Osteoblast (primary cell): ENCODE data around the gene RPL23. TPM values are rescaled to one million over a fixed set of nuclear protein-coding genes. Genes with fewer than 3 reads are reported as not detected.

Source experiments
- DNase-seq: peaks from one replicate; pipeline ENCODE4 v3.0.0; 2011; ENCODE audit warnings: low spot score, mixed read lengths; ENCODE audit not compliant: insufficient read length; ENCODE audit errors: missing footprints
- H2AFZ ChIP-seq: 2 replicates; pipeline ENCODE4 v1.6.0; 2011; ENCODE audit warnings: mild to moderate bottlenecking, low read length
- H3K27ac ChIP-seq: 2 replicates; pipeline ENCODE4 v1.5.1; 2011; ENCODE audit warnings: mild to moderate bottlenecking, low read depth, low read length, moderate library complexity
- H3K27me3 ChIP-seq: 2 replicates; pipeline ENCODE4 v1.6.0; 2012; ENCODE audit warnings: mild to moderate bottlenecking, control low read depth, inconsistent platforms, low read length, moderate library complexity; ENCODE audit not compliant: insufficient read depth
- H3K36me3 ChIP-seq: 2 replicates; pipeline ENCODE4 v1.5.1; 2011; ENCODE audit warnings: mild to moderate bottlenecking, low read length, control low read depth, moderate library complexity; ENCODE audit not compliant: insufficient read depth
- H3K4me1 ChIP-seq: 2 replicates; pipeline ENCODE4 v1.5.1; 2011; ENCODE audit warnings: mild to moderate bottlenecking, low read length, control low read depth, moderate library complexity; ENCODE audit not compliant: insufficient read depth
- H3K4me2 ChIP-seq: 2 replicates; pipeline ENCODE4 v1.6.0; 2011; ENCODE audit warnings: mild to moderate bottlenecking, low read length; ENCODE audit not compliant: insufficient read depth
- H3K4me3 ChIP-seq: fragments of 200-600 bp; sonication (generic); 3 replicates; pipeline ENCODE4 v1.5.1; 2012; ENCODE audit warnings: mild to moderate bottlenecking, low read length, inconsistent platforms; ENCODE audit not compliant: insufficient read depth
- H3K79me2 ChIP-seq: 2 replicates; pipeline ENCODE4 v1.6.0; 2012; ENCODE audit warnings: mild to moderate bottlenecking, low read length, control low read depth, inconsistent platforms; ENCODE audit not compliant: insufficient read depth
- H3K9me3 ChIP-seq: 2 replicates; pipeline ENCODE4 v1.5.1; 2011; ENCODE audit warnings: low read depth, low read length, control low read depth
- H4K20me1 ChIP-seq: 2 replicates; pipeline ENCODE4 v1.6.0; 2012; ENCODE audit warnings: mild to moderate bottlenecking, low read length, control low read depth; ENCODE audit not compliant: insufficient read depth
- total RNA-seq: library from RNA; depleted of rRNA; stranded (reverse); fragments of >200 nt; gene quantifications from 2 replicates; pipeline ENCODE4 v1.2.3, GENCODE V29; 2012
- TF ChIP-seq, protein P1 (sequence below): IDR thresholded peaks from 2 replicates; pipeline ENCODE4 v1.5.1; 2011; ENCODE audit warnings: mild to moderate bottlenecking, low read depth, low read length, moderate library complexity; ENCODE audit errors: extremely low read depth

RPL23 gene
- total RNA-seq, 1 donor, result 821 TPM

DNA sequence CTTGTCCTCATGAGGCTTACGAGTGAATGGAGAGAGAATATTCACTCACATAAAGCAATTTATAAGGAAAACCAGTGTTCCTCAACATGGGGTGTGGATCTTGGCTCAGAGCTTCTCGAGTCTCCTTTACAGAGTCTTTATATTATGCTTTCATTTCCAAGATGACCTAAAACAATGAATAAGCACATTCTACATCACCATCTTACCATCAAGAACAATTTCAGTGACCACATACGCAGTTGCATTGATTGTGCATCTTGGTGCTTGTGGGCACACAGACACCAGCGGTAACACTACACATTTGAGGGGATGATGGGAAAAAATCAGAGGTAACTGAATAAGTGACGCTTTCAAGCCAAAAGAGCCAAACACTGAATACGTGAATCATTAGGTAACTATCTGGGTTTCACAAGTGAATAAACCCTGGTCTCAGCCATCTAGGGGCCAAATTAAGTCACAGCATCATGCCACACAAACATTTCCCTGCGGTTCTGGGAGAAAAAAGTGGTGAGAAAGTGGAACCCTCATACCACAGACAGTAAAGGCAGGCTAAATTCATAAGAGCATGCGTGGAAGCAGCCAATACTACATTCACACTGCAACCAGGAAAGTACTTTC is 37.8 kb downstream of the RPL23 start:
- H3K9me3 ChIP-seq, result no peaks in the 10 kb centered on the region
- peak overlapping the region; percentile 82 for H3K4me2 ChIP-seq
- TF ChIP-seq, protein P1, sequence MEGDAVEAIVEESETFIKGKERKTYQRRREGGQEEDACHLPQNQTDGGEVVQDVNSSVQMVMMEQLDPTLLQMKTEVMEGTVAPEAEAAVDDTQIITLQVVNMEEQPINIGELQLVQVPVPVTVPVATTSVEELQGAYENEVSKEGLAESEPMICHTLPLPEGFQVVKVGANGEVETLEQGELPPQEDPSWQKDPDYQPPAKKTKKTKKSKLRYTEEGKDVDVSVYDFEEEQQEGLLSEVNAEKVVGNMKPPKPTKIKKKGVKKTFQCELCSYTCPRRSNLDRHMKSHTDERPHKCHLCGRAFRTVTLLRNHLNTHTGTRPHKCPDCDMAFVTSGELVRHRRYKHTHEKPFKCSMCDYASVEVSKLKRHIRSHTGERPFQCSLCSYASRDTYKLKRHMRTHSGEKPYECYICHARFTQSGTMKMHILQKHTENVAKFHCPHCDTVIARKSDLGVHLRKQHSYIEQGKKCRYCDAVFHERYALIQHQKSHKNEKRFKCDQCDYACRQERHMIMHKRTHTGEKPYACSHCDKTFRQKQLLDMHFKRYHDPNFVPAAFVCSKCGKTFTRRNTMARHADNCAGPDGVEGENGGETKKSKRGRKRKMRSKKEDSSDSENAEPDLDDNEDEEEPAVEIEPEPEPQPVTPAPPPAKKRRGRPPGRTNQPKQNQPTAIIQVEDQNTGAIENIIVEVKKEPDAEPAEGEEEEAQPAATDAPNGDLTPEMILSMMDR, result peak; percentile 65
- H3K4me1 ChIP-seq, result peaks cover 15% of the 10 kb centered on the region
- H3K27ac ChIP-seq, result peak overlapping the region; percentile 95
- DNase-seq, result peak; percentile 92
- H2AFZ ChIP-seq, result peak overlapping the region; percentile 70
- H4K20me1 ChIP-seq, result peaks cover 17% of the 10 kb centered on the region
- no peaks in the 10 kb centered on the region for H3K27me3 ChIP-seq
- H3K4me3 ChIP-seq, result peak overlapping the region; percentile 45
- peaks cover 54% of the 10 kb centered on the region for H3K36me3 ChIP-seq
- H3K79me2 ChIP-seq, result peaks cover 38% of the 10 kb centered on the region

DNA sequence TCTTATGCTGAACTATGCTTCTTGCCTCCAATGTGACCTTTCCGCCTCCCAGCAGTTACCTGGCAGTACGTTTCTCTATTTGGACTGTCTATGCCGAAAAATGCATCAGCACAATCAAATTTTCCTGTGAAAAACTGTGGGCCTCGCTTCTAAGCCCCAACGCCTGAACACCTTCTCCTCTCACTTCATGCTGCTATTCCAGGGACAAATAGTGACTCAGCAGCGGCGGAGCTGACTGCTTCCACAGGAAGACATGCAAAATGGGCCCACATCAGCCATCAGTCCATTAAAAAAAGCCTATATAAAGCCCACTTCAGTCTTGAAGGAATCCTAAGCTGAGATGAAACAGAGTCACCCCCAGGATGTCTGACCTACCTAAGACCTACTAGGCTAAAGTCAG is 43.7 kb downstream of the RPL23 start:
- no peaks in the 10 kb centered on the region for H3K27me3 ChIP-seq
- no peak overlapping the region for H3K4me3 ChIP-seq
- no peaks in the 10 kb centered on the region for H3K9me3 ChIP-seq
- H3K36me3 ChIP-seq, result peaks cover 65% of the 10 kb centered on the region
- H3K4me1 ChIP-seq, result no peaks in the 10 kb centered on the region
- H3K79me2 ChIP-seq, result peaks cover 3% of the 10 kb centered on the region
- H4K20me1 ChIP-seq, result peaks cover under 1% of the 10 kb centered on the region
- H2AFZ ChIP-seq, result no peak overlapping the region
- no peak overlapping the region for H3K27ac ChIP-seq
- no peak overlapping the region for H3K4me2 ChIP-seq
- TF ChIP-seq, protein P1, result no peak
- DNase-seq, result no peak

DNA sequence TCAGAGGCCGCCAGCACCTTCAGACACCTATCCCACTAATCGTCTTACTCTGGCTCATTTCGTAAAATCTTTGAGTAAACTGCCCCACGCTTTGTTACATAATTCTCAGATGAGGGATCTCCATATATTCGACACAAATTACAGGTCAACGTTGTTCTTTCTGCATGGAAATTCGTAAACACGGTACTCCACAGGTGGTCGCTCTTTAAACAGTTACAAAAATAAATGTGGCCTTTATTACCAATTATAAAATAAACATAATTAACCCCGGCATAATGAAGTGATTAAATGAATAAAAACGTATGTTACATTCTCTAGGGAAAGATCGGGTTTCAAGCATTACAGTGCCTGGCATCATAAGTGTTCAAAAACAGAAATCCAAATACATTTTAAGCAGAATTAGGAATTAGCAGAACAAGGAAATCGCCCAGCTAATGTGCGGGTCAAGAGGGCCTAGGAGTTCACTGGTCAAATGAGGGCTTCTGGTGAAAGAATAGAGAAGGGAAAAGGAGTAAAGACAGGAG is 53.2 kb downstream of the RPL23 start:
- Histone ChIP-seq H3K36me3 (peaks cover 36% of the 10 kb centered on the region), H3K4me2 (peak overlapping the region; percentile 76), H3K27me3 (no peaks in the 10 kb centered on the region), H4K20me1 (peaks cover 30% of the 10 kb centered on the region), H3K27ac (peak overlapping the region; percentile 93), H2AFZ (peak overlapping the region; percentile 13), H3K4me1 (peaks cover 20% of the 10 kb centered on the region), H3K9me3 (no peaks in the 10 kb centered on the region), H3K4me3 (peak overlapping the region; percentile 90), H3K79me2 (peaks cover 41% of the 10 kb centered on the region)
- TF ChIP-seq, protein P1, result no peak
- no peak for DNase-seq

DNA sequence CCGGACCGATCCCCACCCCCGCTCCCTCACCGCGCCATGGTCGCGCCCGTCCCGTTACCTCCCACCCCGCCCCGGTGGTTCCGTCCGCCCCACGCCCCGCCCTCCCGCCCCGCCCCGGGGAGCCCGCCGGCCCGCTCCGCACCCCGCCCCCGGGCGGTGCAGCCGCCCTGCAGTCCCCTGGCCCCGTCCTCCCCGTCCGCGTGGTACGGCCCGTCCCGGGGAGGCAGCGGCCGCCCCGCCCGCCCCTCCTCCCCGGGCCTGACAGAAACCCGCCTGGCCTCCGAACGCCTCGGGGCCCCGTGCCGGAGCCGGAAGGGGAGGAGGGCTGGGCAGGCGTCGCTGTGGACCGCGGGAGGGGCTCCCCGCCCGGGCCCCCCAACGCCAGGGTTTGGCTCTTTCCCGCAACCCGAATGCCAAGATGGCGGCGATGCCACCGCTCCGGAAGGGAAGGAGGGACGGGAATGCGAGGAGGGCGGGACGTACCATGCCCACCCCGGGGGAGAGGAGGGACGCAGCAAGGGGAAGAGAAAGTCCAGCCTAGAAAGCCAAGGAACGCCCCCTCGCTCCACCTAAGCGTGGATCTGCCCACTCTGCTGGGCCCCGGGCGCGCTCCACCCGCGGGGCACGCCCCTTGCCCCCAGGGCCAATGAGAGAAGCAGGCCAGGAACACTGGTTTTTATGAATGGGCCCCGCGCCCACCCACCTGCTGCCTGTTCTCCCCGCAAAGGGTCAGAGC is 53.9 kb downstream of the RPL23 start, which contains the start of gene PIP4K2B:
PIP4K2B (minus strand) TSS at position 56 of the 736 bp plus-strand sequence. CDS start 132 bp downstream, outside the sequence.
- H3K27ac ChIP-seq, result peak within 1 kb of the TSS; percentile 93
- H3K79me2 ChIP-seq, result peaks cover 46% of the 10 kb centered on the region
- peak within 1 kb of the TSS; percentile 78 for H2AFZ ChIP-seq
- peaks cover 20% of the 10 kb centered on the region for H3K4me1 ChIP-seq
- peak within 1 kb of the TSS; percentile 90 for H3K4me3 ChIP-seq
- no peaks in the 10 kb centered on the region for H3K27me3 ChIP-seq
- TF ChIP-seq, protein P1, result no peak
- peak; percentile 99 for DNase-seq
- H3K4me2 ChIP-seq, result peak within 1 kb of the TSS; percentile 93
- H3K36me3 ChIP-seq, result peaks cover 35% of the 10 kb centered on the region
- H4K20me1 ChIP-seq, result peaks cover 35% of the 10 kb centered on the region
- no peaks in the 10 kb centered on the region for H3K9me3 ChIP-seq
